Lower leg skin (tissue), 3 donors: ENCODE measurements around the gene MAGI2.

Experiments used
- POLR2A ChIP-seq, 2 donors: fragments of 450-650 bp; IDR thresholded peaks; one replicate each; pipeline ENCODE4 v1.6.1; 2016 to 2017; ENCODE audit warnings: antibody characterized with exemption in 2 of 2, mild to moderate bottlenecking in 1 of 2, moderate library complexity in 1 of 2
- TF ChIP-seq, protein P1 (sequence below), 3 donors: fragments of 450-650 bp; IDR thresholded peaks; one replicate each; pipeline ENCODE4 v1.5.1; 2016; ENCODE audit warnings: antibody characterized with exemption in 3 of 3, mild to moderate bottlenecking in 3 of 3, moderate library complexity in 2 of 3

DNA sequence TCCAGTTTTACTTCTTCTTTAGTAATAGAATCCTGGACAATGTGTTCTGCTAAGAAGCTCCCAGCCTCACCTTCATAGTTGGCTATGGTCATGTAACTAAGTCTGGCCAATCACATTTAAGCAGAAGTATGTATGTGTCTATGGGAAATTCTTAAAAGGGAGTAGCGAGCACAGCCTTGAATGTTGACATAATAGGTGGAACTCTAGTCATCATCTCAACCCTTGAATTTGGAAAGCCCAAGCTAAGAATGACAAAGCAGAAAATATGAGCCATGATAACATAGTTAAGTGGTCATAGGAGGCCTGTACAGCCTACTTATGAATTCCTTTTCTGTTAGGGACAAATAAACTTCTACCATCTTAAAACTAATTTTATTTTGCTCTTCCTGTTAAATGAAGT lies 134.1 kb downstream of the MAGI2 start:
- no peak for TF ChIP-seq POLR2A (IDR thresholded peaks at IDR 0.05)
- TF ChIP-seq, protein P1, sequence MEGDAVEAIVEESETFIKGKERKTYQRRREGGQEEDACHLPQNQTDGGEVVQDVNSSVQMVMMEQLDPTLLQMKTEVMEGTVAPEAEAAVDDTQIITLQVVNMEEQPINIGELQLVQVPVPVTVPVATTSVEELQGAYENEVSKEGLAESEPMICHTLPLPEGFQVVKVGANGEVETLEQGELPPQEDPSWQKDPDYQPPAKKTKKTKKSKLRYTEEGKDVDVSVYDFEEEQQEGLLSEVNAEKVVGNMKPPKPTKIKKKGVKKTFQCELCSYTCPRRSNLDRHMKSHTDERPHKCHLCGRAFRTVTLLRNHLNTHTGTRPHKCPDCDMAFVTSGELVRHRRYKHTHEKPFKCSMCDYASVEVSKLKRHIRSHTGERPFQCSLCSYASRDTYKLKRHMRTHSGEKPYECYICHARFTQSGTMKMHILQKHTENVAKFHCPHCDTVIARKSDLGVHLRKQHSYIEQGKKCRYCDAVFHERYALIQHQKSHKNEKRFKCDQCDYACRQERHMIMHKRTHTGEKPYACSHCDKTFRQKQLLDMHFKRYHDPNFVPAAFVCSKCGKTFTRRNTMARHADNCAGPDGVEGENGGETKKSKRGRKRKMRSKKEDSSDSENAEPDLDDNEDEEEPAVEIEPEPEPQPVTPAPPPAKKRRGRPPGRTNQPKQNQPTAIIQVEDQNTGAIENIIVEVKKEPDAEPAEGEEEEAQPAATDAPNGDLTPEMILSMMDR (IDR thresholded peaks at IDR 0.05), result no peak
